ENCODE measurements around the gene FRMPD1.

The FRMPD1 gene

DNA sequence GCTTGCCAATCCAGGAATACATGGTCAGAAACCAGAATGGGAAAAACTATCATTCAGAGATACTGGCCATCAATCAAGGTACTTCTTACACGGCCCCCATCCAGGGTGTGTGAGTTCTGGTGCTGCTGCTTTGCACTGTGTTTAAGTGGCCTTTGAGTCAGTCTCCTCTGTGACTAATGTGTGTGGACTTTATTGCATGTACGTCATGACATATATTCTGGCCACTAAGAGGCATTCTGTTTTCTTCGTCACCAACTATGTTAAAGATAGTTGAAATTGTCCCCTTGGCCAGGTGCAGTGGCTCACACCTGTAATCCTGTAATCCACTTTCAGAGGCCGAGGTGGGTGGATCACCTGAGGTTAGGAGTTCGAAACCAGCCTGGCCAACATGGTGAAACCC, 125.6 kb downstream of the FRMPD1 start:
- no peak overlapping the region for H3K27ac ChIP-seq
- TF ChIP-seq ZFX (IDR thresholded peaks at IDR 0.05; ENCODE audit: borderline replicate concordance) (no peak), CTCF (IDR thresholded peaks at IDR 0.05) (no peak)

GRCh38 chr9:37778534-37778933, 127.8 kb downstream of the FRMPD1 start:
- no peak for TF ChIP-seq ZFX (IDR thresholded peaks at IDR 0.05; ENCODE audit: borderline replicate concordance)
- no peak for TF ChIP-seq CTCF (IDR thresholded peaks at IDR 0.05)
- no peak overlapping the region for H3K27ac ChIP-seq

DNA sequence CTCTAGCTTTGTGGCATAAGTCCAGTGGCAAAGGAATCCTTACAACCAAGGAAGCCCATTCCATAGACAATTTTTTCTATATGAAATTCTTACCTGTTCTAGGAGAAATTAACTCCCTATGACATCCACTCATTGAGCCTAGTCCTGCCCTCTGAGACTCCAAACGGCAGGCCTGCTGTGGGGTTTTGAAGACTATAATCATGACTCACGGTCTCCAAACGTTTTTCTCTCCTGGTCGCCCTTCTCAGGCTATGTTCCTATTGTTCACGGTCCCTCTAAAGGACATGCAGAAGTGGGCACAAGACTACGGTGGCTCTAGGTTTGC, 133.5 kb downstream of the FRMPD1 start:
- H3K27ac ChIP-seq, result peak overlapping the region; percentile 82

DNA sequence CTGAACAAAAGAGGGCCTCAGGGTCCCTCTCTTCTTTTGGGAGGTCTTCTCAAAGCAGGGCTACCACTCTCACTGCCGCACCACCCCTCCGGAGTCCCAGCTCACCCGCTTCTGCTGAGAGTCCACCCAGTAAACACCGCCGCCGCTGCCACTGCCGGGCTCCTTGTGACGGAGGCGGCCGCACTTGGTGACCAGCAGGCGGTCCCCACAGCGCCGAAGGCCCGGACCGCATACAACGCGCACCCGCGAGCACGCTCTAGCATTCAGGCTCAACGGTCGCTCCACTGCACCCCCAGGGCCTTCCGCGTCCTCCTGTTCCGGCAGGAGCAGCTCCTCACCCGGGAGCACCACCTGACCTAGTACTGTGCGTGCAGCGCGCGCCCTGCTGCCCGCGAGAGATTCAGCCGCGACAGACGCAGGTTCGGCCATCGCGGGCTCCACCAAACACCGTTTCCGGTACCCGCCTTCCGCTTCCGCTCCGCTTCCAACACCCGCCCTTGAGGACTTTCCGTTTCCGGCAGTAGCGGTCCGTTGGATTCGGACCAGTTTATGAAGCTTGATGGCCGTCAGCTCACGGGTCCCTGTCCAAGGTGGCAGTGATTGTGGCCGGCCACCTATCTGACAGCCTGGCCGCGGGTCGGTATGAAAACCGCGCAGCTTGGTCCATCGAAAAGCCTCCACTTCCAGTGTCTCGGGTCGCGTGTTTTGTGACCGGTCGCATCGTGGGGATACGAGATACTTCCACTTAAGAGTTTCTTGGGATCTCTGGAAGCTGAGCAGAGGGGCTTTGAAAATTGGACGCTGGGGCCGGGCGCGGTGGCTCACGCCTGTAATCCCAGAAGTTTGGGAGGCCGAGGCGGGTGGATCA, 134.1 kb downstream of the FRMPD1 start, which contains the start of gene EXOSC3:
EXOSC3 (minus strand) TSS at position 449 of the 868 bp plus-strand sequence; CDS start at position 429, 20 bp downstream.
- H3K27ac ChIP-seq, result peak within 1 kb of the TSS; percentile 82
- no peak for TF ChIP-seq ZFX (IDR thresholded peaks at IDR 0.05; ENCODE audit: borderline replicate concordance)
- TF ChIP-seq CTCF (IDR thresholded peaks at IDR 0.05), result no peak

More for the DNA sequence above, 133.5 kb downstream of the FRMPD1 start:
- TF ChIP-seq CTCF (IDR thresholded peaks at IDR 0.05), result no peak
- TF ChIP-seq ZFX (IDR thresholded peaks at IDR 0.05; ENCODE audit: borderline replicate concordance), result no peak

GRCh38 chr9:37787059-37787458, 136.3 kb downstream of the FRMPD1 start:
- no peak for TF ChIP-seq ZFX (IDR thresholded peaks at IDR 0.05; ENCODE audit: borderline replicate concordance)
- no peak for TF ChIP-seq CTCF (IDR thresholded peaks at IDR 0.05)
- H3K27ac ChIP-seq, result no peak overlapping the region

DNA sequence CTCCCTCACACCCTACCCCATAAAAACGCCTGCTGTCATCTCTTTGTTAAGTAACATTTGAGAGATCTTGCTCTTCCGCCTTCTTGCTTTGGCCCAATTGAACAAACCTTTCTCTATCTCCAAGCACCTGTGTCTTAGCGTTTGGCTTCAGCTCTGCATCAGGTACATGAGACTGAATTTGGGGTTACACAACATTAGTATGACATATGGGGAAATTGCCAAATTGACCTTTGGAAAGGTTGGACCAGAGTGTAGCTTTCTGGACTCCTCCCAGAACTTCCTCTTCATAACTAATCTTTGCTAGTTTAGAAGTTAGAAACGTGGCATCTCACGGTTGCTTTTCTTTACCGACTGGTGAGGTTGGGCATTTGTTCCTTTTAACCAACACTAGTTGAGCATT, 137.6 kb downstream of the FRMPD1 start:
- no peak overlapping the region for H3K27ac ChIP-seq
- no peak for TF ChIP-seq ZFX (IDR thresholded peaks at IDR 0.05; ENCODE audit: borderline replicate concordance)
- TF ChIP-seq CTCF (IDR thresholded peaks at IDR 0.05), result no peak

GRCh38 chr9:37790096-37790495, 139.3 kb downstream of the FRMPD1 start:
- H3K27ac ChIP-seq, result no peak overlapping the region

More at GRCh38 chr9:37790096-37790495, 139.3 kb downstream of the FRMPD1 start:
- TF ChIP-seq ZFX (IDR thresholded peaks at IDR 0.05; ENCODE audit: borderline replicate concordance), result no peak
- no peak for TF ChIP-seq CTCF (IDR thresholded peaks at IDR 0.05)

All from 22Rv1 (cell line).